GM12864 (cell line): Measurements from ENCODE around the gene PHKA1.
"Not testable (repeated sequence)": the region's sequence is repeated elsewhere in the genome, so short reads cannot be mapped to it uniquely, and the experiment has no call there.

Experiments
- DNase-seq: peaks from one replicate; pipeline ENCODE4 v3.0.0-alpha.2; 2011; ENCODE audit warnings: low read depth
- H3K4me3 ChIP-seq: 2 replicates; pipeline ENCODE4 v1.5.1; 2011; ENCODE audit warnings: mild to moderate bottlenecking, low read depth, low read length, control low read depth
- CTCF ChIP-seq: IDR thresholded peaks from 2 replicates; pipeline ENCODE4 v1.5.1; 2011; ENCODE audit warnings: low read depth, mild to moderate bottlenecking, moderate library complexity, low read length, control low read depth, inconsistent platforms; ENCODE audit errors: missing control alignments

The PHKA1 gene

GRCh38 chrX:72713599-72714477, at the start of gene PHKA1:
TSS of gene PHKA1 (minus strand) at chrX:72714306. CDS start at chrX:72713880, 426 bp downstream.
- peak within 1 kb of the TSS; percentile 19 for H3K4me3 ChIP-seq
- DNase-seq, result not testable (repeated sequence)

GRCh38 chrX:72760454-72760853, 46.3 kb upstream of the PHKA1 start:
- H3K4me3 ChIP-seq, DNase-seq: not testable (repeated sequence)

GRCh38 chrX:72748545-72748944, 34.4 kb upstream of the PHKA1 start:
- DNase-seq, H3K4me3 ChIP-seq: not testable (repeated sequence)

- not testable (repeated sequence) for H3K4me3 ChIP-seq, DNase-seq
Observed at GRCh38 chrX:72745546-72745945, 31.4 kb upstream of the PHKA1 start.

GRCh38 chrX:72735561-72735960, 21.5 kb upstream of the PHKA1 start:
- no peak for TF ChIP-seq CTCF
- DNase-seq, result no peak

GRCh38 chrX:72733636-72734035, 19.5 kb upstream of the PHKA1 start:
- H3K4me3 ChIP-seq, DNase-seq: not testable (repeated sequence)

More at GRCh38 chrX:72735561-72735960, 21.5 kb upstream of the PHKA1 start:
- H3K4me3 ChIP-seq, result no peak overlapping the region

GRCh38 chrX:72727846-72728245, 13.7 kb upstream of the PHKA1 start:
- no peak for TF ChIP-seq CTCF
- DNase-seq, result no peak
- H3K4me3 ChIP-seq, result no peak overlapping the region

GRCh38 chrX:72716766-72717165, 2.7 kb upstream of the PHKA1 start:
- no peak for DNase-seq
- no peak overlapping the region for H3K4me3 ChIP-seq
- no peak for TF ChIP-seq CTCF

- no peak for TF ChIP-seq CTCF
- no peak overlapping the region for H3K4me3 ChIP-seq
- DNase-seq, result no peak
Observed at GRCh38 chrX:72715546-72715945, 1.4 kb upstream of the PHKA1 start.
